SU-DHL-6 (cell line): ENCODE data around the gene ZBTB17.

Source experiments
- CTCF ChIP-seq: fragments of 200-600 bp; sonication (generic); IDR thresholded peaks from one replicate; pipeline ENCODE4 v1.5.1; 2017; ENCODE audit warnings: antibody characterized with exemption, mild to moderate bottlenecking, low read length, moderate library complexity; ENCODE audit not compliant: insufficient read depth, poor library complexity, severe bottlenecking
- EZH2phosphoT487 ChIP-seq: fragments of 200-600 bp; sonication (generic), shearing (Covaris generic); conservative IDR thresholded peaks from 2 replicates; pipeline ENCODE4 v1.6.1; 2018; ENCODE audit warnings: mild to moderate bottlenecking, antibody characterized with exemption, low read length, moderate library complexity, mixed read lengths

GRCh38 chr1:15928971-15929965, 46.6 kb downstream of the ZBTB17 start:
- TF ChIP-seq CTCF (no peak), EZH2phosphoT487 (no peak)
